Panc1 (cell line): ENCODE results near the gene AATK.

Experiments
- POLR2AphosphoS5 ChIP-seq: IDR thresholded peaks from 2 replicates; pipeline ENCODE4 v1.6.1; 2012; ENCODE audit warnings: mild to moderate bottlenecking, low read depth, low read length, moderate library complexity
- REST ChIP-seq, 2 experiments: IDR thresholded peaks; 2 replicates each; pipeline ENCODE4 v1.6.1; 2011 to 2012; ENCODE audit warnings: low read depth in 2 of 2, control low read depth in 1 of 2, low read length in 1 of 2, mild to moderate bottlenecking in 1 of 2, moderate library complexity in 1 of 2; ENCODE audit not compliant: insufficient read depth in 1 of 2
- TCF7L2 ChIP-seq: IDR thresholded peaks from 2 replicates; pipeline ENCODE4 v1.6.1; 2011; ENCODE audit warnings: mild to moderate bottlenecking, low read depth, low read length, inconsistent platforms
- TF ChIP-seq, protein P1 (sequence below): fragments of 450-650 bp; IDR thresholded peaks from 2 replicates; pipeline ENCODE4 v1.5.1; 2017; ENCODE audit warnings: mild to moderate bottlenecking

DNA sequence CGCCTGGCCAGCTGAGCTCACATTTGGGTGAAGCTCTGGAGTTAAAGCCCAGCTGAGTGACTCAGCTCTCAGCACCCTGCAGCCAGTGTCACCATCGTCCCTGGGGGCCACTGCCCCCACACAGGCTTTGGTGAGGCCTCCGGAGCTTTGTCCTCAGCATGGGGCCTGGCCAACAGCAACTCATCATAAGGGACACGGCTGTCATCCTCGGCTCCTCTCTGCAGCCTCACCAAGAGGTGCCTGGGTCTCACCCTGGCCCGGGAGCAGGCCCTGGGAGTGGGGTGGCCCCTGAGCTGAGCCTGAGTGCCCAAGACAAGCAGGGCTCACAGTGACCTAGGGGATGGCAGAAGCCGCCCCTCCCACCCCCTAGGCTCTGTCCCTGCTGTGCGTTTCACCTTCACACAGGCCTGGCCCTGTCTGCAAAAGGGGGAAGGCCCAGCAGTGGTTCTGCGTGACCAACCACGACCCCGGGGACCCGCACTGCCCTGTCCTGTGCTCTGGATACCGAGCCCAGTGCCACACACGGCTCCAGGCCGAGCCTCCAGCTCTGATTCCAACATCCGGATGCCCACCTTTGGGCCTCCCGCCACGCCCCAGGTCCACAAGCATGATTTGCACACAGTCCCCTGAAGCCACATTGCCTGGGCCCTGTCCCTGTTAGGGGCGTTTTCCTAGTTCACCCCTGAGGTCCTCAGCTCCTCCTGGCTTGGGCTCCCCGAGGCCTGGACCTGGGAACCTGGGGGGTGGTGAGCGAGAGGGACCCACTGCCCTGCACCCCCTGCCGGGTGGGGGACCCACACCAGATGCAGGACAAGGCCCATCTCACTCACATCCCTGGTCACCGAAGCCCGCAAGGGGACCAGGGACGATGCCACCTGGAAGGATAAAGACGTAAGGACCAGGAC, 21.8 kb upstream of the AATK start:
- TF ChIP-seq, protein P1, sequence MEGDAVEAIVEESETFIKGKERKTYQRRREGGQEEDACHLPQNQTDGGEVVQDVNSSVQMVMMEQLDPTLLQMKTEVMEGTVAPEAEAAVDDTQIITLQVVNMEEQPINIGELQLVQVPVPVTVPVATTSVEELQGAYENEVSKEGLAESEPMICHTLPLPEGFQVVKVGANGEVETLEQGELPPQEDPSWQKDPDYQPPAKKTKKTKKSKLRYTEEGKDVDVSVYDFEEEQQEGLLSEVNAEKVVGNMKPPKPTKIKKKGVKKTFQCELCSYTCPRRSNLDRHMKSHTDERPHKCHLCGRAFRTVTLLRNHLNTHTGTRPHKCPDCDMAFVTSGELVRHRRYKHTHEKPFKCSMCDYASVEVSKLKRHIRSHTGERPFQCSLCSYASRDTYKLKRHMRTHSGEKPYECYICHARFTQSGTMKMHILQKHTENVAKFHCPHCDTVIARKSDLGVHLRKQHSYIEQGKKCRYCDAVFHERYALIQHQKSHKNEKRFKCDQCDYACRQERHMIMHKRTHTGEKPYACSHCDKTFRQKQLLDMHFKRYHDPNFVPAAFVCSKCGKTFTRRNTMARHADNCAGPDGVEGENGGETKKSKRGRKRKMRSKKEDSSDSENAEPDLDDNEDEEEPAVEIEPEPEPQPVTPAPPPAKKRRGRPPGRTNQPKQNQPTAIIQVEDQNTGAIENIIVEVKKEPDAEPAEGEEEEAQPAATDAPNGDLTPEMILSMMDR, result no peak
- TF ChIP-seq POLR2AphosphoS5 (no peak), REST (IDR thresholded peaks at IDR 0.05; ENCODE audit: insufficient read depth in 1 of 2, low read depth in 2 of 2, low read length in 1 of 2) (no peak), TCF7L2 (no peak)
